ACC112 (cell line): ENCODE measurements around the gene DSCAM.
"Not testable (repeated sequence)": the region's sequence is repeated elsewhere in the genome, so short reads cannot be mapped to it uniquely, and the experiment has no call there.

Experiments used
- H2AFZ ChIP-seq: fragments of 200-600 bp; sonication (generic); one replicate; pipeline ENCODE4 v1.6.0; 2017; ENCODE audit warnings: antibody characterized with exemption, low read length; ENCODE audit not compliant: unreplicated experiment
- H3K27ac ChIP-seq: fragments of 200-600 bp; sonication (generic); 2 replicates; pipeline ENCODE4 v1.5.1; 2014; ENCODE audit warnings: low read depth, mild to moderate bottlenecking, antibody characterized with exemption, low read length, moderate library complexity
- H3K27me3 ChIP-seq: fragments of 200-600 bp; sonication (generic); 2 replicates; pipeline ENCODE4 v1.6.1; 2014; ENCODE audit warnings: mild to moderate bottlenecking, antibody characterized with exemption, low read length, moderate library complexity, mixed read lengths; ENCODE audit not compliant: insufficient read depth
- H3K36me3 ChIP-seq: fragments of 200-600 bp; sonication (generic); 2 replicates; pipeline ENCODE4 v1.6.1; 2016; ENCODE audit warnings: mild to moderate bottlenecking, antibody characterized with exemption, low read length, moderate library complexity, mixed read lengths; ENCODE audit not compliant: insufficient read depth
- H3K4me1 ChIP-seq: fragments of 200-600 bp; sonication (generic); one replicate; pipeline ENCODE4 v1.6.1; 2016; ENCODE audit warnings: low read length, mixed read lengths; ENCODE audit not compliant: insufficient read depth, unreplicated experiment, control insufficient read depth
- H3K4me3 ChIP-seq: fragments of 200-600 bp; sonication (generic); 2 replicates; pipeline ENCODE4 v1.5.1; 2014; ENCODE audit warnings: mild to moderate bottlenecking, low read depth, low read length
- H3K79me2 ChIP-seq: fragments of 200-600 bp; sonication (generic); one replicate; pipeline ENCODE4 v1.6.0; 2016; ENCODE audit warnings: low read length; ENCODE audit not compliant: control insufficient read depth, unreplicated experiment, insufficient read depth

The DSCAM gene

DNA sequence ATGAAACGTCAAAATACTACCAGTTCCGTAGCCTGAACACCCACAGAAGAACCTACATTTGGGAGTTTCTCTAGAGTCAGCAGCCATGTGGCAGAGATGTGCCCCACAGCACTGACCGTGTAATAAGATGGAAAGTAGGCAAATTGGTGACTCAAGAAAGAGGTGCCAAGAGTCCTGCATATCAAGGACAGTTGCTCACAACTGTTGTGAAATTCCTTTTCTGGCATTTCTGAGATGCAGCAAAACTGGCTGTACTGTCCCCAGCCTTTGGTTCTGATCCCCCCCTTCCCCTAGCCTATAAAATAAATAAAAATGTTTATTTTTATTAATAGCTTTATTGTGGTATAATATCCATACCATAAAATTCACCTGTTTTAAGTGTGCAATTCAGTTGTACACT, 655.8 kb downstream of the DSCAM start:
- H3K27ac ChIP-seq, result no peak overlapping the region
- H3K27me3 ChIP-seq, result no peaks in the 10 kb centered on the region
- no peak overlapping the region for H2AFZ ChIP-seq
- H3K4me1 ChIP-seq, result no peaks in the 10 kb centered on the region
- no peak overlapping the region for H3K4me3 ChIP-seq
- H3K79me2 ChIP-seq, result no peaks in the 10 kb centered on the region
- H3K36me3 ChIP-seq, result no peaks in the 10 kb centered on the region

DNA sequence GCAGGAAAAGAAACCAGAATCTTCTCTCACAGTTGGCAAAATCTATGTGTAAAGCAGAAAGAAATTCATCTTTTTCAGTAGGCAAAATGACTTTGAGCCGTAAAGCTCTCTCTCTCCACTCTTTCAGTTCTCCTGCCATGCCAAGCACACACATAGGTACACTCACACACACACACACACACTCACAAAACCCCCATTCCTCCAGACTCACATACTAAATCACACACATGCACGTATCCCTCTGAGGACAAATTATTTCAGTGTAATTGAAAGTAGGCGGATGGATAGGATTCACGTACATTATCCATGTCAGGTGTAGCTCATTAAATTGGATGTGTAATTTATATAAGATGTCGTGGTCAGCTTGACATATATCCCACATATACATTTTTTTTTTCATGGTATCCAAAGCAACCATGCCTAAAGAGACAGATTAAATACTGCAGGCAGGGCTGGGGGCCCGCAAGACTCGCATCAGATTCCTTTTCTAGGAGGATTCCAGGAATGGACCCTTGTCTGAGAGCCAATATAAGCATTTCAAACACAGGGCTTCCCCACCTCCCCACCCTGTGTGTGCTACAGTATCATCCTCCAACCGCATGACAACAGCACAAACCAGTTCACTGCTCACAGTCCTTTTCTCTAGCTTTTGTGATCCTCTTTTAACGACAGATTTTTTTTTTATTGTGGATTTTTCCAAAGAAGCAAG, 658.9 kb downstream of the DSCAM start:
- H3K4me1 ChIP-seq, result no peaks in the 10 kb centered on the region
- H3K27ac ChIP-seq, result no peak overlapping the region
- H2AFZ ChIP-seq, result no peak overlapping the region
- H3K4me3 ChIP-seq, result no peak overlapping the region
- H3K27me3 ChIP-seq, result no peaks in the 10 kb centered on the region
- H3K36me3 ChIP-seq, result no peaks in the 10 kb centered on the region
- H3K79me2 ChIP-seq, result no peaks in the 10 kb centered on the region

DNA sequence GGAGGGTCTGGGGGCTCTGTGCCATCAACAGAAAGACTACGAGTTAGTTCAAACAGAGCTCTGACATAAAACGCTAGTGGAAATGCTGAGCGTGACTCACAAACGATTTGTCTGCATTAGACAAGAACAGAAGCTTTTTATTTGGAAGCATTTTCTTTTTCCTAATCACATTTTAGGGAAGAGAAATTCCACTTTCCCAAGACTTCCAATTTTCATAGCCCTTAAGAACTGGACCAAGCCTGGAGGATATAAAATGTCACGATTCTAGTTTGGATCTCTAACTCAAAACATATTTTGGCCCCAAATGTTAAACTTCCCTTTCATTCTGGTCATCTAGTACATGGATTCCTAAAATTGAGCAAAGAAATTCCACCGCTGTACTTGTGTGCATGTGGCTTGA, 659.7 kb downstream of the DSCAM start:
- no peak overlapping the region for H3K4me3 ChIP-seq
- no peaks in the 10 kb centered on the region for H3K36me3 ChIP-seq
- no peaks in the 10 kb centered on the region for H3K27me3 ChIP-seq
- H3K27ac ChIP-seq, result no peak overlapping the region
- H3K79me2 ChIP-seq, result no peaks in the 10 kb centered on the region
- H2AFZ ChIP-seq, result no peak overlapping the region
- no peaks in the 10 kb centered on the region for H3K4me1 ChIP-seq

DNA sequence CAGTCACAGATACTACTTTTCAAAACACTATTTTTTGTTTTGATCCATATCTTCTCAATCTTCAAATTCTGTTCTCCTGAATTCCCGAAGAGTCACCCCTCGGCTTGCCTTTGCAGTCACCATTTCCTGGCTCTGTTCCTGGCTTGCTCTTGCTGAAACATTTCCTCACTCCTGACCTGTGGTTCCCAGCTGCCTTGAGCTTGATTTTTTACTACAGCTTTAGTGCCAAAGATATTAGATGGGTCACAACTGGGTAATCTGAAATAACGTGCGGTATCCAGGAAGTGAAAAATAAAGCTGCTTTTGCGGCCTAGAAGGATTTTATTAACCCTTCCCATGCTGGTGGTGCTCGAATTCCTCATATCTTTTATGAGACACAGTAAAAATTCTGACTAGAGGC, 660.9 kb downstream of the DSCAM start:
- H3K36me3 ChIP-seq, result no peaks in the 10 kb centered on the region
- H3K27me3 ChIP-seq, result no peaks in the 10 kb centered on the region
- H3K79me2 ChIP-seq, result no peaks in the 10 kb centered on the region
- H3K4me1 ChIP-seq, result no peaks in the 10 kb centered on the region
- no peak overlapping the region for H2AFZ ChIP-seq
- H3K27ac ChIP-seq, result no peak overlapping the region
- no peak overlapping the region for H3K4me3 ChIP-seq

DNA sequence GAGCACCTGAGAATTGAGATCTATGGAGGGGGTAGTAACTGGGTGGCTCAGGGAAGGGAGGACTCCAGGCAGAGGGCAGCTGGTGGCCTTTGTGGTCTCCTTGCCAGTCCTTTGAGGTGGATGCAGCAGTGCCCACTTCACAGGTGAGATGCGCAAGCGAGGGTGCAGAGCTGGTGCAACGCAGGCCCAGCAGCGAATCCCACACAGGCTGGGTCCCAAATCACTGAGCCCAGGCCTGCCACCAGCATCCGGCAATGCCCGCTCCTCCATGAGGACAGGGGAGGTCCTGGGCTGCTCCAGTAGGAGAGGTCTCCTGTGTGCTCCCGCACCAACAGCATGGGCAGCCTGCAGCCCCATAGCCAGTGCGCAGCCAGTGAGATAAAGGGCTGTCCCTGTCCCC, 661.8 kb downstream of the DSCAM start:
- Histone ChIP-seq H3K4me3 (no peak overlapping the region), H2AFZ (no peak overlapping the region), H3K36me3 (no peaks in the 10 kb centered on the region), H3K27ac (no peak overlapping the region), H3K27me3 (no peaks in the 10 kb centered on the region), H3K79me2 (no peaks in the 10 kb centered on the region), H3K4me1 (no peaks in the 10 kb centered on the region)

DNA sequence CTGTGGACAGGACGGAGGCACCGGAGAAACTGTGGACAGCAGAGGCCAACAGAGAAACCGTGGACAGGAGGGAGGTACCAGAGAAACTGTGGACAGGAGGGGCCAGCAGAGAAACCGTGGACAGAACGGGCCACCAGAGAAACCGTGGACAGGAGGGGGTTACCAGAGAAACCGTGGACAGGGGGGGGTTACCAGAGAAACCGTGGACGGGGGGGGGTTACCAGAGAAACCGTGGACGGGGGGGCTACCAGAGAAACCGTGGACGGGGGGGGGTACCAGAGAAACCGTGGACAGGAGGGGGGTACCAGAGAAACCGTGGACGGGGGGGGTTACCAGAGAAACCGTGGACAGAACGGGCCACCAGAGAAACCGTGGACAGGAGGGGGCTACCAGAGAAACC, 664.5 kb downstream of the DSCAM start:
- H3K79me2 ChIP-seq, H3K4me3 ChIP-seq, H3K4me1 ChIP-seq, H3K36me3 ChIP-seq, H3K27me3 ChIP-seq, H3K27ac ChIP-seq, H2AFZ ChIP-seq: not testable (repeated sequence)

DNA sequence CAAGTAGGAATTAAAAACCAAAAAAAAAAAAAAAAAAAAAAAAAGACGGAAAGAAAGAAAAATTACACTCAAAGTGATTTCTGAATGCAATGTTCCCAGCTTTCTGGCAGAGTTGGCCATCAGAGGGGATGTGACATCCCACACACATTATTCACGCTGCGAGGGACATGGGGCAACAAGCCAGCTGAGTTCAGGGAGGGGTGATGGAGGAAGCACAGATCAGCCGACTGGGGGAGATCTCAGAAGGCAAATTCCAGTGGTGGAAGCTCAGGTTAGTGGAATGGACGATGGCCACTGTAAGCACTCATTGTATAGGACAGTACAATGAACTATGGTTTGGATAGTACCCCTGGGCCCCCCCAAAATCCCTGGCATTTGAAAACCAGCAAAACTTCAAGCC, 667.8 kb downstream of the DSCAM start:
- no peaks in the 10 kb centered on the region for H3K36me3 ChIP-seq
- H3K27ac ChIP-seq, result no peak overlapping the region
- no peaks in the 10 kb centered on the region for H3K79me2 ChIP-seq
- H3K4me3 ChIP-seq, result no peak overlapping the region
- H2AFZ ChIP-seq, result no peak overlapping the region
- no peaks in the 10 kb centered on the region for H3K4me1 ChIP-seq
- no peaks in the 10 kb centered on the region for H3K27me3 ChIP-seq

DNA sequence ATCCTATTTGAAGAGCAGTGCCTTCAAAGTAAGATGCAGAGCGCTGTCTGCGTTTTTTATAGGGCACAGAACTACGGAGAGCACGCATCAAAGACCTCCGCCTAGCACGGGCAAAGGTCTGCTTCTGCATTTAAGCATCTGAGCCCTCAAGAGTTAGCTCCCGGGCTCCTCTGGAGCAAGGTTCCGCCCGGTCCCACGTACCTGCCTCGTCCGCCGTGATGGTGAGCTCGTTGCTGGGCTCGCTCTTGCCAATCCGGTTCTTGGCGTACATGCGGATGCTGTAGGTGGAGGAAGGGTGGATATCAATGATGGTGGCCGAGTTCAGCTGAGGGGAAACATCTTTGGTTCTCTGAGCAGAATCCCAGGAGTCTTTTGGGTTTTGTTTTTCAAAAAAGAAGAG, 668.2 kb downstream of the DSCAM start:
- Histone ChIP-seq H3K36me3 (no peaks in the 10 kb centered on the region), H3K79me2 (no peaks in the 10 kb centered on the region), H3K27ac (no peak overlapping the region), H2AFZ (no peak overlapping the region), H3K4me1 (no peaks in the 10 kb centered on the region), H3K27me3 (no peaks in the 10 kb centered on the region), H3K4me3 (no peak overlapping the region)

DNA sequence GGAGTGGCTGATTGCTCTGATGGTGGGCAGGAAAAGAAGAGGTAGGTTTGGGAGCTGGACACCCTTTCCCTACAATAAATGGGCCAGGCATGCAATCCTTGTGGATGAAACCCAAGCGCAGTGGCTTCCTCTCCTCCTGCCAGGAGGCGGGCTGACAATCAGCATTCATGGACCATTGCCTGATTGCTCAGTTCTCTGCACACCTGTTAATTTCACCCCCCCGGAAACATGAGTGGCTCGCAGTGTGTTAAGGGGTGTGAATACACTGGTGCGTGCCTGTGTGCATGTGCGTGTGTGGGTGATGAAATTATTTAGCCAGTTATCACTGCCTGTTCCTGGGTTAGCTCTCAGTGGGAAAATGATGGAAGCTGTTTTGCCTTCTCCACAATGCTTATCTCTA, 669.0 kb downstream of the DSCAM start:
- Histone ChIP-seq H3K4me1 (no peaks in the 10 kb centered on the region), H3K4me3 (no peak overlapping the region), H3K27ac (no peak overlapping the region), H3K27me3 (no peaks in the 10 kb centered on the region), H2AFZ (no peak overlapping the region), H3K36me3 (no peaks in the 10 kb centered on the region), H3K79me2 (no peaks in the 10 kb centered on the region)

DNA sequence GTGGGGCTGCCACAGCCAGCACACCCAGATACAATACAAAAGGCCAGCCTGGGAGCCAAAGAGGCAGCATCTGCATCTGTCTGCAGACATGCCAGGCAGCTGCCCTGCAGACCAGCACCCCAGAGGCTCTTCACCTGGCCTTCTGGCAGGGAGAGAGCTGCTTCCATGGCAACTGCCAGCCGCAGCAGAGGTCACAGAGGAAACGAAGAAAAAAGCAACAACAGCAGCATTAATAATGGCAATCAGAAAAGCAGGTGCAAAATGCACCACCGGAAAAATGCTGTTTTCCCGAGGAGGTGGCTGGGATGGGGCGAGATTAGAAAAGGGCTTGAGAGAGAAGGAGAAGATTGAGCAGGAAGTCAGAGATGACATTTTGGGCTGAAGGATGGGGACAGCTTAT, 670.2 kb downstream of the DSCAM start:
- H3K36me3 ChIP-seq, result no peaks in the 10 kb centered on the region
- H3K27me3 ChIP-seq, result no peaks in the 10 kb centered on the region
- no peaks in the 10 kb centered on the region for H3K79me2 ChIP-seq
- no peak overlapping the region for H3K27ac ChIP-seq
- no peaks in the 10 kb centered on the region for H3K4me1 ChIP-seq
- H2AFZ ChIP-seq, result no peak overlapping the region
- no peak overlapping the region for H3K4me3 ChIP-seq

DNA sequence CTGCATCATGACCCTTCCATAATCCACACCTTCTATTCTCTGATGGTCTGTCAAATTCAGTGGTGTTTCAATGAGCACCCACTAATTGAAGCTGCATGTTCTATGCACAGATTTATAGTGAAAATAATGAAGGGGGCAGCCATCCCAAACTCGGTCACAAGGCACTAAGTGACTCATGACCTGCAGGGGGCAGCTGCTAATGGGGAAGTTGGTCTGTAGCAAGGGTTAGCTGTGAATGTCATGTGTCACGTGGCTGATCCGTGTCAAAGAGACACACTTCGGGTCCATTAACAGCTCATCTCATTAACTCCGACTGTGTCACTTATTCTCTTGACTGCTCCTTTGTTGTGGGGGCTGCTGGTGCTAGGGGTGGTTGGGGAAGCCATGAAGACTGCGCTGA, 673.1 kb downstream of the DSCAM start:
- no peaks in the 10 kb centered on the region for H3K79me2 ChIP-seq
- H3K4me3 ChIP-seq, result no peak overlapping the region
- no peak overlapping the region for H2AFZ ChIP-seq
- H3K27ac ChIP-seq, result no peak overlapping the region
- no peaks in the 10 kb centered on the region for H3K4me1 ChIP-seq
- H3K36me3 ChIP-seq, result no peaks in the 10 kb centered on the region
- H3K27me3 ChIP-seq, result no peaks in the 10 kb centered on the region
